Activated CD4-positive, alpha-beta memory T cell treated with anti-CD3 and anti-CD28 coated beads, Interleukin-2, amount 10 ng/mL, durations not matched to agents 7 days and 5 days (primary cell): ENCODE measurements around the gene HOXD8. TPM values are rescaled to one million over a fixed set of nuclear protein-coding genes. Genes with fewer than 3 reads are reported as not detected.

Experiments
- CTCF ChIA-PET: fragments of 350-600 bp; sonication (Branson Sonifier 250); formaldehyde crosslinking; loops from one replicate; lab custom pipeline; 2021; ENCODE audit warnings: antibody characterized with exemption, inconsistent platforms; lab: Charles Lee
- POLR2A ChIA-PET: fragments of 350-600 bp; sonication (Branson Sonifier 250); formaldehyde crosslinking; loops from one replicate; lab custom pipeline; 2021; ENCODE audit warnings: antibody characterized with exemption; lab: Charles Lee
- DNase-seq: peaks from one replicate; pipeline ENCODE4 v3.0.0-alpha.2; 2020
- H3K27ac Mint-ChIP-seq: one replicate; pipeline ENCODE4 v1.8.0; 2021; ENCODE audit warnings: mild to moderate bottlenecking, mixed read lengths
- H3K27me3 Mint-ChIP-seq: one replicate; pipeline ENCODE4 v1.8.0; 2021; ENCODE audit warnings: mixed read lengths
- H3K36me3 Mint-ChIP-seq: one replicate; pipeline ENCODE4 v1.8.0; 2021; ENCODE audit warnings: low read depth, mixed read lengths
- H3K4me1 Mint-ChIP-seq: one replicate; pipeline ENCODE4 v1.8.0; 2021; ENCODE audit warnings: mixed read lengths
- H3K4me3 Mint-ChIP-seq: one replicate; pipeline ENCODE4 v1.8.0; 2021; ENCODE audit warnings: mild to moderate bottlenecking, mixed read lengths
- H3K9me3 Mint-ChIP-seq: one replicate; pipeline ENCODE4 v1.8.0; 2021; ENCODE audit warnings: mixed read lengths
- total RNA-seq, 2 experiments: library from RNA; stranded (reverse); gene quantifications; one replicate each; pipeline ENCODE4 v1.2.3, GENCODE V29; 2021

The HOXD8 gene
- total RNA-seq, 2 experiments from 2014 or later = not detected

DNA sequence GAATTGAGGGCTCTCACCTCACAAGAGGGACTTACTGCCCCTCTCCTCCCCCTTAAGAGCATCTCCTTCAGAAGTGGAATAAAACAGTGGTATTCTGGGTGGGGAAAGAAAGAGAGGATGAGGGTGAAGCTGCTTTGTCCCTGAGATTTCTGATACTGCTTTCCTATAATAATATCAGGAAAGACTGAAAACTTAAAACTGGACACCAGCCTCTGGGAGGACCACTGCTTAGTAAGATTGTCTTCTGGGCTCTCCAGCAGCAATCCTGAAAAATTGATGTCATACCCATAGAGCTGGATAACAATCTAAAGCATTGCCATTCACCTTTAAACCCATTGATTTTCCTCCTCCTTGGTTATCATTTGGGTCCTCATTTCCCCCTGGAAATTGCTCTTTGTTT is 17.1 kb downstream of the HOXD8 start:
- H3K9me3 Mint-ChIP-seq = no peaks in the 10 kb centered on the region
- H3K27me3 Mint-ChIP-seq = peaks cover 81% of the 10 kb centered on the region
- H3K4me1 Mint-ChIP-seq = no peaks in the 10 kb centered on the region
- ChIA-PET POLR2A (no interaction called here), CTCF (no interaction called here)
- no peak for DNase-seq
- no peak overlapping the region for H3K27ac Mint-ChIP-seq
- H3K36me3 Mint-ChIP-seq = no peaks in the 10 kb centered on the region
- no peak overlapping the region for H3K4me3 Mint-ChIP-seq

DNA sequence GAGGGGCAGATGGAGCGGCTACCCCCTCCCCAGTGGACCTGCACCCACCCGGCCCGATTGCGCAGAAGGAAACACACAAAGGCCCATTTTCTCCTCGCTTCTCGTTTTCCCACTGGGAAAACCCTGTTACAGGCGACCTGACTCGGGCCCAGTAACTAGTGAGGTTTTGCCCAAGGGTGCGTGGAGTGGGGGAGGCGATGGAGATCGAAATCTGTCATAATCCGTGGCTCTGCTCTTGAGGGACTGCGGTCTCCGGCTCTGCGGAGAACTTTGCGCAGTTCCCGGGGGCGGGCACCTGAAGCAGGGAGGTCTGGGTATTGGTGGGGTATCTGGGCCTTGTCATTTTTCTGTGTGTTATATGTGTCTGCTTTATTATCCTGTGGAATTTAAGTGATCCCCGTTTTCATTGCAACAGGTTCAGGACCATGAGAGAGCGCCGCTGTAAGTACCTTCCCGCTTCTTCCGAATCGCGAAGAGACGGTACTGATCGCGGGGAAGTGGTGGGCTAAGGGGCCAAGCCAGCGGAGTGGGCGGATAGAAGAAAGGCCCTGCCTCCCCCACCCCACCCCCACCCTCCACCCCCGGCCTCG is 17.8 kb downstream of the HOXD8 start:
- H3K4me3 Mint-ChIP-seq = no peak overlapping the region

DNA sequence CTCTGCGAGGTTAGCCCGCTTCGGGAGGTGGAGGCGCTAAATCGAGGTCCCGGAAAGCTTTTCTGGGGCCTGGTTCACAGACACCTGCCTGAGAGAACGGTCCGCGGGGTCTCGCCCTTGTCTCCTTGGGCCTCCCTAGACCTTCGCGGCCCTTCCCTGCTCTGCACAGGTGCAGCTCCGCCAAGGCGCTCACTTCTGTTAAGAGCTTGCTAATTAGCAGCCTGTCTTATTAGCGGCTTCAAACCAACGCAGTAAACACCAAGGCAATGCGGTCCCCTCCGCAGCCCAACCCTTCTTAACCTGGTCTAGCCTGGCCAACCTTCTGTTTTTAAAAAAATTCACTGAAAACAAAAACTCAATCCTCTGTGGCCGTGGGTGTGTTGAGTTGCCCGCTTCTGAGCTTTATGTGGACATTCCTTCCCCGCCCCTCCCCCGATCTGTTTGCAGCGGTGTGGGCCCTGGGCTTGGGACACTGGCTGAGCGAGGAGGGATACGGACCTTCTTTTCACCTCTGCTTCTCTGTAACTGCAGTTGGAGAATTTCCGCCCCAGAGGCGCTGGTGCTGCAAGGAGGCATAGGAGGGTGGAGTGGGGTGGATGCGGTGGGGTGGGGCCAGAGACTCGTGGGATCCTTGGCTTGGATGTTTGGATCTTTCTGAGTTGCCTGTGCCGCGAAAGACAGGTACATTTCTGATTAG is 18.4 kb downstream of the HOXD8 start:
- no peak overlapping the region for H3K4me3 Mint-ChIP-seq
- no peaks in the 10 kb centered on the region for H3K4me1 Mint-ChIP-seq
- CTCF ChIA-PET = no interaction called here
- no peaks in the 10 kb centered on the region for H3K9me3 Mint-ChIP-seq
- H3K27ac Mint-ChIP-seq = no peak overlapping the region
- POLR2A ChIA-PET = no interaction called here
- peaks cover 81% of the 10 kb centered on the region for H3K27me3 Mint-ChIP-seq
- no peaks in the 10 kb centered on the region for H3K36me3 Mint-ChIP-seq
- DNase-seq = no peak

More for the DNA sequence above, 17.8 kb downstream of the HOXD8 start:
- peaks cover 79% of the 10 kb centered on the region for H3K27me3 Mint-ChIP-seq
- H3K36me3 Mint-ChIP-seq = no peaks in the 10 kb centered on the region
- no peak for DNase-seq
- H3K9me3 Mint-ChIP-seq = no peaks in the 10 kb centered on the region
- ChIA-PET CTCF (no interaction called here), POLR2A (no interaction called here)
- H3K4me1 Mint-ChIP-seq = no peaks in the 10 kb centered on the region
- no peak overlapping the region for H3K27ac Mint-ChIP-seq

DNA sequence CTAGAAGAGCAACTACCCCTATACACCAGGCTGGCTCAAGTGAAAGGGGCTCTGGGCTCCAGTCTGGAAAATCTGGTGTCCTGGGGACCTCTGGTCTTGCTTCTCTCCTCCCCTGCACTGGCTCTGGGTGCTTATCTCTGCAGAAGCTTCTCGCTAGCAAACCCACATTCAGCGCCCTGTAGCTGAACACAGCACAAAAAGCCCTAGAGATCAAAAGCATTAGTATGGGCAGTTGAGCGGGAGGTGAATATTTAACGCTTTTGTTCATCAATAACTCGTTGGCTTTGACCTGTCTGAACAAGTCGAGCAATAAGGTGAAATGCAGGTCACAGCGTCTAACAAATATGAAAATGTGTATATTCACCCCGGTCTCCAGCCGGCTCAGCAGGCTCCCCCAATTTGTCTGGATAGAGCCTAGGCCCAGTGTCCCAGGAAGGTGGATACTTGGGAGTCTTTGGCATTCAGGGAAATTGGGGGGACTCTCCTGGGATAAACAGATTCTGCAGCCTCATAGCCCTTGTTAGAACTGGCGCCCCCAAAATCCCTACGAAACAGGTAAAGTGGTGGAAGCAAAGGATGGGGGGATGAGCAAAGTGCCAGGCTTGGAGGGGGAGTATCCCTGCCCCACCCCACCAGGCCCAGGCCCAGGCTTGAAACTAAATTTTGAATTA is 19.4 kb downstream of the HOXD8 start:
- POLR2A ChIA-PET = no interaction called here
- peaks cover 84% of the 10 kb centered on the region for H3K27me3 Mint-ChIP-seq
- no peak overlapping the region for H3K27ac Mint-ChIP-seq
- H3K36me3 Mint-ChIP-seq = no peaks in the 10 kb centered on the region
- CTCF ChIA-PET = no interaction called here
- no peaks in the 10 kb centered on the region for H3K4me1 Mint-ChIP-seq
- no peaks in the 10 kb centered on the region for H3K9me3 Mint-ChIP-seq
- H3K4me3 Mint-ChIP-seq = no peak overlapping the region
- no peak for DNase-seq

DNA sequence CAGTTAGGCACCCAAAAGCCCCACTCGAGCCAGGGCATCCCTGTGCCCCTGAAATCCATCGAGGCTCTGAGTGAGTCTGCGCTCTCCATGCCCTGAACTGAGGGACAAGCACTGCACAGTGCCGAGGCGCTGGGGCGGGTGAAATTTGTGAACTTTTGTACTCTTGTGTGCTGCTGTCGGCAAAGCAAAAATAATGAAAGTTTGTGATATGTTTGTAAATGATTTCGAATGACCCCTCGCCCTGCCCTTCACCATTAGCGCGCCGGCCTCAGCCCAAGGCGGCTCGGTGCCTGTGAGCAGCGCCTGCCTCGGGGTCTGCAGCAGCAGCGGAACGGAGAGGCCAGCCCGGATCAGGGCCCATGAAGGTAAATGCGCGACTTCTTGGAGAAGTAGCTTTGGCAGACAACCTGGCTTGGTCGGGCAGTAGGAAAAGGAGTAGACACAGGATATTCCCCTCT is 20.0 kb downstream of the HOXD8 start:
- no peaks in the 10 kb centered on the region for H3K9me3 Mint-ChIP-seq
- peaks cover 85% of the 10 kb centered on the region for H3K27me3 Mint-ChIP-seq
- no peak overlapping the region for H3K27ac Mint-ChIP-seq
- DNase-seq = no peak
- H3K4me1 Mint-ChIP-seq = no peaks in the 10 kb centered on the region
- H3K4me3 Mint-ChIP-seq = no peak overlapping the region
- no peaks in the 10 kb centered on the region for H3K36me3 Mint-ChIP-seq
- ChIA-PET CTCF (no interaction called here), POLR2A (no interaction called here)

DNA sequence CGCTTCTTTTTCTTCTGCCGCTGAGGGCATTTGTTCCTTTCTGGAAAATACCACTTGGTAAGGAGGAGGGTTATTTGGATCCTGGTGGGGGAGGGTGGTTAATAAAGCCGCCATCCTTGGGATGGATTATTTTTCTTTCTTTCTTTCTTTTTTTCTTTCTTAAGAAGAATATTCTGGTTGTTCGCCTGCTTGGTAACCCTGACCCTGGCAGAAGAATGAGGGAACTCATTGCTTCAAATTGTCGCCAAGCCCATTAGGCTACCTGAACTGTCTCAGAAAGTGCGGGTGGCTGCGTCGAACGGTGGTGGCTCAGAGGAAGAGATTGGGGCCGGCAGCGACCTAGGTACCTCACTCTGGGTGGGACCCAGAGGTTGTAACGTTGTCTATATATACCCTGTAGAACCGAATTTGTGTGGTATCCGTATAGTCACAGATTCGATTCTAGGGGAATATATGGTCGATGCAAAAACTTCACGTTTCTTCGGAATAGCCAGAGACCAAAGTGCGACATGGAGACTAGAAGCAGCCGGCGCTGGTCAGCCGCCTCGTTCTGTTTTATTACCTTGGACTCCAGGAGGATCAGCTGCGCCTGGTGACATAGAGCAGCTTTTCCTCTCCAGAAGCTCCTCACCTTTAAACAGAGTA is 20.6 kb downstream of the HOXD8 start:
- ChIA-PET CTCF (interaction anchor here (1.0 to 1.3 kb wide), 2 partner anchors 10 to 11 kb away, joined by 3 to 6 read pairs; no protein-coding TSS in a partner anchor), POLR2A (interaction anchor here (1.0 kb wide), 1 partner anchor 10 kb away, joined by 3 read pairs; no protein-coding TSS in a partner anchor)
- Mint-ChIP-seq H3K27ac (no peak overlapping the region), H3K4me1 (no peaks in the 10 kb centered on the region), H3K27me3 (peaks cover 87% of the 10 kb centered on the region), H3K36me3 (no peaks in the 10 kb centered on the region), H3K9me3 (no peaks in the 10 kb centered on the region), H3K4me3 (no peak overlapping the region)
- no peak for DNase-seq

DNA sequence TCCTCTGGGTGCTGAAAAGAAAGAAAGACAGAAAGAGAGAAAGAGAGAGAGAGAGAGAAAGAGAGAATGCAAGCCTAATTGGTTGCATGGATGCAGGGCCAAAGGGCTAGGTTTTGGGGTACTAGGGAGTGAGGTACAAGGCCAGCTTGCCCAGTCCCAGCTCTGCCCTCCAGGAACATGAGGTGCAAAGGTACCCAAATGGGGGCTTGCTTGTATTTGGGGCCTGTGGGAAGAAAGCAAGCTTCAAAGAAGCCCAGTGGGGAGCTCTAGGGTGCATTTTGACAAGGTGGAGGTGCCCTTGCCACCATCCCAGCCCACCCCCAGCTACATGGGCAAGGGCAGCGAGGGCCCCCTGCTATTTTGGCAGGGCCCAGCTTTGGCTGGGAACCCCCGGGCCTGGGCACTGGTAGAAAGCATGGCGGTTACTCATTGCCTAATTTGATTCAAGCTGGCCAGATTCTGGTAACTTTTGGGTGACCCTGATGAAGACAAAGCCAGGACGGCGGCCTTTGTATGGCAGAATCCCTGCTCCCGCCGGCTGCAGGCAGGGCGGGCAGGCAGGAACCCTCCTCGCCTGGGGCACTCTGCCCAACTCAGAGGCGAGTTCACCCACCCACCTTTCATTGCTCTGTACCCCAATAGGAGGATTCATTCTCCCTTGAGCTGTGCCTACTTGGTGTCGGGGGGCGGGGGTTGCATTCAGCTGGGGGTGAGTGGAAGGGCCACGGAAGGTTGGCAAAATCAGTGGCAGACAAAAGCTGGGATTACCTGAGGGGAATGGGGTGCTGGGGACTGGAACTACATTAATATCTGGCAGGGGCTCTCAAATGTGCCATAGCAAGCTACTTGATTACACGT is 21.3 kb downstream of the HOXD8 start:
- CTCF ChIA-PET = interaction anchor here (1.0 to 1.3 kb wide), 3 partner anchors 10 to 404 kb away, joined by 3 to 6 read pairs (median 3); no protein-coding TSS in a partner anchor
- POLR2A ChIA-PET = interaction anchor here (1.0 kb wide), 1 partner anchor 10 kb away, joined by 3 read pairs; no protein-coding TSS in a partner anchor
- no peak overlapping the region for H3K27ac Mint-ChIP-seq
- H3K36me3 Mint-ChIP-seq = no peaks in the 10 kb centered on the region
- H3K4me3 Mint-ChIP-seq = no peak overlapping the region
- DNase-seq = no peak
- H3K9me3 Mint-ChIP-seq = no peaks in the 10 kb centered on the region
- peaks cover 87% of the 10 kb centered on the region for H3K27me3 Mint-ChIP-seq
- no peaks in the 10 kb centered on the region for H3K4me1 Mint-ChIP-seq

DNA sequence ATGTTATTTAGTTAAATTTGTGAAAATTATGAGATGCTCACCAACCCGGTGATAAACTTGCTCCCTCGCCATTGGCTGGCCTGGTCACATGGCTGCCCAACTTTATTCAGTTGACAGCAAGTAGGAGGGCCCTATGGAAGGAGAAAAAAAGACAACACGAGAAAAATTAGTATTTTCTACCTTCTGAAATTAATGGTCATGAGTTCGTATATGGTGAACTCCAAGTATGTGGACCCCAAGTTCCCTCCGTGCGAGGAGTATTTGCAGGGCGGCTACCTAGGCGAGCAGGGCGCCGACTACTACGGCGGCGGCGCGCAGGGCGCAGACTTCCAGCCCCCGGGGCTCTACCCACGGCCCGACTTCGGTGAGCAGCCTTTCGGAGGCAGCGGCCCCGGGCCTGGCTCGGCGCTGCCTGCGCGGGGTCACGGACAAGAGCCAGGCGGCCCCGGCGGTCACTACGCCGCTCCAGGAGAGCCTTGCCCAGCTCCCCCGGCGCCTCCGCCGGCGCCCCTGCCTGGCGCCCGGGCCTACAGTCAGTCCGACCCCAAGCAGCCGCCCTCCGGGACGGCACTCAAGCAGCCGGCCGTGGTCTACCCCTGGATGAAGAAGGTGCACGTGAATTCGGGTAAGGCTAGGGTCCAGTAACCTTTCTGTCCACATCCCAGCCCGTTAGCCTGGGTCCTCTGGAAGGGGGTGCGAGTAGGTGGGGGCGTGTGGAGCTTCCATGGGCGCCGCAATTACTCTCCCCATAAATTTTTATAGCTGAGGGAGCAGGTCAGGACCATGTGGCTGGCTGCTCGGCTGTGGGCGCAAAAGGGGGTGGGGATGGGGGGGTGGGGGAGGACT is 22.2 kb downstream of the HOXD8 start, which contains the start of gene HOXD4:
Gene HOXD4 (plus strand): TSS at position 109 of the 846 bp plus-strand sequence. CDS start 84 bp downstream, at position 193.
- Mint-ChIP-seq H3K27ac (no peak within 1 kb of the TSS), H3K4me3 (no peak within 1 kb of the TSS), H3K27me3 (peaks cover 88% of the 10 kb centered on the region), H3K36me3 (no peaks in the 10 kb centered on the region), H3K9me3 (no peaks in the 10 kb centered on the region), H3K4me1 (no peaks in the 10 kb centered on the region)
- no peak for DNase-seq
- POLR2A ChIA-PET = interaction anchor here (1.0 kb wide), 1 partner anchor 11 kb away, joined by 3 read pairs; no protein-coding TSS in a partner anchor
- CTCF ChIA-PET = interaction anchor here (1.3 kb wide), 2 partner anchors 13 to 403 kb away, joined by 3 to 6 read pairs; no protein-coding TSS in a partner anchor

DNA sequence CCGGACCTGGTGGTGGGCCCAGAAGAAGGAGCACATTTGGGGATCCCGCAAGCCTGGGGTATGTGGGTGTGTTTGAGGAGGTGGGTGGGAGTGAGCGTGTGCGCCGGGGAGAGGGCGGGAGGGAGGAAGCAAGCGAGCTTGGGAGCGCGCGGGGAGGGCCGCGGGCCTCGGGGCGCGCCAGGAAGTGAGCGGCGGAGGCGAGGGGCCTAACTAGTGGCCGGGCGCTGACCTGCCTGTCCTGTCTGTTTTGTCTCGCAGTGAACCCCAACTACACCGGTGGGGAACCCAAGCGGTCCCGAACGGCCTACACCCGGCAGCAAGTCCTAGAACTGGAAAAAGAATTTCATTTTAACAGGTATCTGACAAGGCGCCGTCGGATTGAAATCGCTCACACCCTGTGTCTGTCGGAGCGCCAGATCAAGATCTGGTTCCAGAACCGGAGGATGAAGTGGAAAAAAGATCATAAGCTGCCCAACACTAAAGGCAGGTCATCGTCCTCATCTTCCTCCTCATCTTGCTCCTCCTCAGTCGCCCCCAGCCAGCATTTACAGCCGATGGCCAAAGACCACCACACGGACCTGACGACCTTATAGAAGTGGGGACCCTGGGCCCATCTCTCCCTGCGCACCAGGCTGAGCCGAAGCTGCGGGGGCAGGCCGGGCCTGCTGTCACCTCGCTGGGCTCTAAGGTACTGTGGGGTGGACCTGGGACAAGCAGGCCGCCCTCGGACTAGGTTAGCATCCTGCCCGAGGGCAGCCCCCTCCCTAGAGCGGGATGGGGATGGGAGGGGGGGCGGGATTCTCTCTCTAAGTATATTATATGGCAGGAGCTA is 23.1 kb downstream of the HOXD8 start:
- no peak overlapping the region for H3K27ac Mint-ChIP-seq
- H3K4me1 Mint-ChIP-seq = peaks cover 2% of the 10 kb centered on the region
- H3K9me3 Mint-ChIP-seq = no peaks in the 10 kb centered on the region
- ChIA-PET CTCF (no interaction called here), POLR2A (no interaction called here)
- DNase-seq = no peak
- no peak overlapping the region for H3K4me3 Mint-ChIP-seq
- peaks cover 84% of the 10 kb centered on the region for H3K27me3 Mint-ChIP-seq
- H3K36me3 Mint-ChIP-seq = peaks cover 3% of the 10 kb centered on the region

DNA sequence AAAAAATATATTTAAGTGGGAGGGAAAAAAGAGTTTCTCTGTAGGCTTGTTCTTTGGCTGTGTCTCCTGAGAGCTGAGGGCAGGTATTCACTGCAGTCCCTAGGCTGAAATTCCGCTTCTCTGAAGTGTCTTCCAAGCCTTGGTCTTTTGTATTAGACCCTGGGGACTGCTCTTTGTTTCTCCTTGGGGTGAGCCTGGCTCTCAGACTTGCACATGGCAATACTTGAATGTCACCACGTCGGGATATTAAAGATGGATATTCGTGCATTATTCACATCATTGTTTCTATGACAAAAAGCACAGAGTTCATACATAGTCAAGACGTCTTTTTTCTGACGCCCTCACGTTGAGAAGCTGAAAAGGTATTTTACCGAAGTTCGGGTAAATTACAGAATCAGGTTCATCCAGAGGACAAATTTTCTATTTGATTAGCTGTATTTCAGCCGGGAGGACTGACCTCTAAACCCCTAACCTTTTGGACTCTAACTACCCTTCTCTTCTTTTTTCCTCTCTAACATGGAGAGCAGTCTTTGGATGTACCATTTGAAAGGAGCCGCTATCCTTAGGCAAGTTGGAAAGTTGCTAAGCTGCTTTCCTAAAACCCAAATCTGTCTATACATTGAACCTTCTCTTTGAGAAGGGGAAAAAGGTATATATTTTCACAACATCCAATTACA is 25.2 kb downstream of the HOXD8 start:
- Mint-ChIP-seq H3K27ac (no peak overlapping the region), H3K36me3 (peaks cover 8% of the 10 kb centered on the region), H3K4me1 (peaks cover 4% of the 10 kb centered on the region), H3K9me3 (no peaks in the 10 kb centered on the region), H3K4me3 (no peak overlapping the region), H3K27me3 (peaks cover 82% of the 10 kb centered on the region)
- ChIA-PET POLR2A (no interaction called here), CTCF (interaction anchor here (0.9 to 2.6 kb wide), 5 partner anchors 14 to 300 kb away, joined by 3 to 8 read pairs (median 4); no protein-coding TSS in a partner anchor)
- DNase-seq = no peak
